ENCODE results near the gene PSG2.
"Not testable (repeated sequence)": the region's sequence is repeated elsewhere in the genome, so short reads cannot be mapped to it uniquely, and the experiment has no call there.

DNA sequence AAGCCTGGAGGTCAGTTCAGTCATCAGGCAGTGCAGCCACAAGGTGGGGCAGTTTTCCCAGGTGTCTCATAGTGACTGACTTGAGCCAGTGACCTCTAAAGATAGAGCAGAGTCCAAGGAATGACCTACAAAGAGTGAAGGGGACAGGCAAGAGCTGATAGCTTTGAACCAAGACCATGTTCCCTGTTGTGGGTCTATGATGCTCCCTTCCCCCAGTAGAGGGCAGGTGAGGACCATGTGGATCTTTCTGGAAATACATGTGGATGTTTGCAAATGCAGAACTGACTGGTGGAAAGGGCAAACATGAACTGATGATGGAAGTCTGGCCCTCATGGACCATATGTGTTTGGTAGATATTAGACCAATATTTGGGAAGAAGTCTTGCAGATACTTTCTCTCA lies 62.9 kb downstream of the PSG2 start:
- TF ChIP-seq EZH2phosphoT487 (IDR thresholded peaks at IDR 0.05; ENCODE audit: insufficient read depth, low read depth); EZH2 (IDR thresholded peaks at IDR 0.05; ENCODE audit: insufficient read depth, poor library complexity, severe bottlenecking): not testable (repeated sequence)
